ENCODE measurements around the gene PKP2. TPM values are rescaled to one million over a fixed set of nuclear protein-coding genes. Genes with fewer than 3 reads are reported as not detected.

Gene PKP2
- total RNA-seq (58.0 and 60.0 TPM in 2 replicates), polyA plus RNA-seq (62.4 and 72.1 TPM in 2 replicates)

- no peaks in the 10 kb centered on the region for H3K27me3 ChIP-seq
- H3K36me3 ChIP-seq (replicated peaks; ENCODE audit: insufficient read depth, low read depth): no peaks in the 10 kb centered on the region
- peaks cover 50% of the 10 kb centered on the region for H3K4me1 ChIP-seq (ENCODE audit: insufficient read depth)
- H3K27ac ChIP-seq: peak within 1 kb of the TSS; percentile 79
- H3K4me3 ChIP-seq: peak within 1 kb of the TSS; percentile 72
- peak; percentile 92 for DNase-seq (ENCODE audit: low spot score)
- peaks cover 29% of the 10 kb centered on the region for H3K79me2 ChIP-seq
- TF ChIP-seq CTCF (IDR thresholded peaks at IDR 0.05; ENCODE audit: poor library complexity): no peak
- TF ChIP-seq EZH2phosphoT487 (IDR thresholded peaks at IDR 0.05; ENCODE audit: low read depth, severe bottlenecking, unreplicated experiment): no peak
- TF ChIP-seq EZH2 (IDR thresholded peaks at IDR 0.05; ENCODE audit: borderline replicate concordance): no peak
- peak within 1 kb of the TSS; percentile 88 for H3K4me2 ChIP-seq
- peak within 1 kb of the TSS; percentile 62 for H2AFZ ChIP-seq
- H3K9me3 ChIP-seq (ENCODE audit: low read depth): no peaks in the 10 kb centered on the region
- H4K20me1 ChIP-seq (ENCODE audit: insufficient read depth, poor library complexity, severe bottlenecking): no peaks in the 10 kb centered on the region
- WGBS (ENCODE audit: low lambda C conversion rate, missing lambda C conversion rate): 0% methylated on average over 15 of the region's 94 CpGs
- no peaks in the 10 kb centered on the region for H3K9me2 ChIP-seq (replicated peaks; ENCODE audit: insufficient read depth)
Observed at GRCh38 chr12:32896432-32897280, at the start of gene PKP2. Gene PKP2 (minus strand): TSS chr12:32896777. CDS start chr12:32896731, 46 bp downstream.

- H3K36me3 ChIP-seq (replicated peaks; ENCODE audit: insufficient read depth, low read depth): no peaks in the 10 kb centered on the region
- no peaks in the 10 kb centered on the region for H3K9me3 ChIP-seq (ENCODE audit: low read depth)
- no peaks in the 10 kb centered on the region for H3K9me2 ChIP-seq (replicated peaks; ENCODE audit: insufficient read depth)
- no peaks in the 10 kb centered on the region for H3K27me3 ChIP-seq
- no peak overlapping the region for H3K4me3 ChIP-seq
- no peak overlapping the region for H3K4me2 ChIP-seq
- no peak overlapping the region for H2AFZ ChIP-seq
- DNase-seq (ENCODE audit: low spot score): no peak
- H3K27ac ChIP-seq: no peak overlapping the region
- H3K79me2 ChIP-seq: no peaks in the 10 kb centered on the region
- WGBS (ENCODE audit: low lambda C conversion rate, missing lambda C conversion rate): 90% methylated on average over 6 of the region's 6 CpGs
- TF ChIP-seq EZH2phosphoT487 (IDR thresholded peaks at IDR 0.05; ENCODE audit: low read depth, severe bottlenecking, unreplicated experiment) (no peak), EZH2 (IDR thresholded peaks at IDR 0.05; ENCODE audit: borderline replicate concordance) (no peak), CTCF (IDR thresholded peaks at IDR 0.05; ENCODE audit: poor library complexity) (no peak)
- peaks cover 5% of the 10 kb centered on the region for H3K4me1 ChIP-seq (ENCODE audit: insufficient read depth)
- H4K20me1 ChIP-seq (ENCODE audit: insufficient read depth, poor library complexity, severe bottlenecking): no peaks in the 10 kb centered on the region
Observed at GRCh38 chr12:32944195-32944594, 47.6 kb upstream of the PKP2 start.

- Histone ChIP-seq H3K27ac (no peak overlapping the region), H3K4me2 (no peak overlapping the region), H3K36me3 (replicated peaks; ENCODE audit: insufficient read depth, low read depth) (no peaks in the 10 kb centered on the region), H3K4me3 (no peak overlapping the region), H2AFZ (no peak overlapping the region), H3K9me3 (ENCODE audit: low read depth) (no peaks in the 10 kb centered on the region), H3K79me2 (no peaks in the 10 kb centered on the region), H3K4me1 (ENCODE audit: insufficient read depth) (no peaks in the 10 kb centered on the region), H3K9me2 (replicated peaks; ENCODE audit: insufficient read depth) (no peaks in the 10 kb centered on the region), H3K27me3 (no peaks in the 10 kb centered on the region), H4K20me1 (ENCODE audit: insufficient read depth, poor library complexity, severe bottlenecking) (no peaks in the 10 kb centered on the region)
- TF ChIP-seq EZH2 (IDR thresholded peaks at IDR 0.05; ENCODE audit: borderline replicate concordance): no peak
- no peak for DNase-seq (ENCODE audit: low spot score)
- 64% methylated on average over 3 of the region's 3 CpGs for WGBS (ENCODE audit: low lambda C conversion rate, missing lambda C conversion rate)
Observed at GRCh38 chr12:32939801-32940200, 43.2 kb upstream of the PKP2 start.

DNA sequence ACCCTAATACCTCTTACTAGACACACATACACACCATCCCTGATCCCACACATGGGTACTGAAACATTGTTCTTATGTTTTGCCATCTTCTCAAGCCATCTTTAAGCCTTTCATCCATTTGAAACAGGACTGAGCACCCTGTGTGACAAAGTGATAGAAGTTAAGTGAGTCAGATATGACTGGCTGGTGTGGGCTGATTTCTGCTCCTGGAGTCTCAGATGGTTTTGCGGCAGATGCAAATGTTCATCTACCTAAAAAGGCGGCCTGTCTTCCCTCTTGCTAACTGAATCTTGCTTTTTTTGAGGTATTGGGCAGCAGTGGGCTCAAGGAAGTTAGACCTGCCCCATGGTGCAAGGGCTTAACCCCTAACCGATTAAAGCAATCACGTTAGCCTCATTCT is 30.4 kb upstream of the PKP2 start:
- no peak for TF ChIP-seq EZH2phosphoT487 (IDR thresholded peaks at IDR 0.05; ENCODE audit: low read depth, severe bottlenecking, unreplicated experiment)
- no peak for TF ChIP-seq EZH2 (IDR thresholded peaks at IDR 0.05; ENCODE audit: borderline replicate concordance)
- TF ChIP-seq CTCF (IDR thresholded peaks at IDR 0.05; ENCODE audit: poor library complexity): no peak
- 99% methylated on average over 4 of the region's 4 CpGs for WGBS (ENCODE audit: low lambda C conversion rate, missing lambda C conversion rate)
- no peak for DNase-seq (ENCODE audit: low spot score)
- H3K9me2 ChIP-seq (replicated peaks; ENCODE audit: insufficient read depth): no peaks in the 10 kb centered on the region
- no peak overlapping the region for H3K4me2 ChIP-seq
- no peaks in the 10 kb centered on the region for H3K4me1 ChIP-seq (ENCODE audit: insufficient read depth)
- H2AFZ ChIP-seq: no peak overlapping the region
- no peaks in the 10 kb centered on the region for H3K36me3 ChIP-seq (replicated peaks; ENCODE audit: insufficient read depth, low read depth)
- H3K79me2 ChIP-seq: no peaks in the 10 kb centered on the region
- H3K9me3 ChIP-seq (ENCODE audit: low read depth): no peaks in the 10 kb centered on the region
- no peak overlapping the region for H3K4me3 ChIP-seq
- no peak overlapping the region for H3K27ac ChIP-seq
- H3K27me3 ChIP-seq: no peaks in the 10 kb centered on the region
- H4K20me1 ChIP-seq (ENCODE audit: insufficient read depth, poor library complexity, severe bottlenecking): no peaks in the 10 kb centered on the region
